ENCODE data around the gene REXO5. TPM values are rescaled to one million over a fixed set of nuclear protein-coding genes. Genes with fewer than 3 reads are reported as not detected.

The REXO5 gene
- total RNA-seq, 6 donors from 2014 or later: 2.1 to 12.7 (median 3.0) TPM

GRCh38 chr16:20867585-20867984 is 61.3 kb downstream of the REXO5 start:
- 68 to 82% methylated on average over 2 of the region's 2 CpGs for WGBS, 2 donors
- Histone ChIP-seq H3K4me1 (peaks cover 38 to 56% (median 49%) of the 10 kb centered on the region in 4 donors), H3K27ac (peak overlapping the region in 2 of 4 donors; percentile 1 to 8), H3K27me3 (no peaks in the 10 kb centered on the region), H3K36me3 (no peaks in the 10 kb centered on the region), H3K9me3 (no peaks in the 10 kb centered on the region), H3K4me3 (peak overlapping the region in 1 of 4 donors; percentile 20)
- no peak for TF ChIP-seq CTCF (IDR thresholded peaks at IDR 0.05)
- TF ChIP-seq POLR2AphosphoS5 (IDR thresholded peaks at IDR 0.05): no peak
- no peak for TF ChIP-seq POLR2A (IDR thresholded peaks at IDR 0.05)
- no peak for TF ChIP-seq EP300 (IDR thresholded peaks at IDR 0.05)
- ATAC-seq (ENCODE audit: low FRiP score in 2 of 2) (peak in 1 of 2 donors; percentile 61), DNase-seq (no peak)

GRCh38 chr16:20868890-20869289 is 62.6 kb downstream of the REXO5 start:
- H3K36me3 ChIP-seq: no peaks in the 10 kb centered on the region
- H3K27me3 ChIP-seq: no peaks in the 10 kb centered on the region
- peak; percentile 63 to 90 for DNase-seq
- no peak for TF ChIP-seq CTCF (IDR thresholded peaks at IDR 0.05)
- TF ChIP-seq EP300 (IDR thresholded peaks at IDR 0.05): no peak
- no peak for TF ChIP-seq POLR2A (IDR thresholded peaks at IDR 0.05)
- no peak for TF ChIP-seq POLR2AphosphoS5 (IDR thresholded peaks at IDR 0.05)
- peak overlapping the region in 1 of 4 donors; percentile 20 for H3K4me3 ChIP-seq
- peaks cover 39 to 63% (median 52%) of the 10 kb centered on the region in 4 donors for H3K4me1 ChIP-seq
- no peaks in the 10 kb centered on the region for H3K9me3 ChIP-seq
- peak; percentile 85 to 89 for ATAC-seq (ENCODE audit: low FRiP score in 2 of 2)
- peak overlapping the region; percentile 3 to 62 (median 26) for H3K27ac ChIP-seq
- 10 to 38% methylated on average over 2 to 3 of the region's 3 CpGs for WGBS, 2 donors

- Histone ChIP-seq H3K27me3 (no peaks in the 10 kb centered on the region), H3K27ac (peak overlapping the region; percentile 19 to 62 (median 40)), H3K36me3 (no peaks in the 10 kb centered on the region), H3K4me1 (peaks cover 51 to 75% (median 65%) of the 10 kb centered on the region in 4 donors), H3K9me3 (no peaks in the 10 kb centered on the region), H3K4me3 (no peak overlapping the region)
- 50 to 61% methylated on average over 2 of the region's 2 CpGs for WGBS, 2 donors
- no peak for ATAC-seq (ENCODE audit: low FRiP score in 2 of 2)
- no peak for DNase-seq
- TF ChIP-seq POLR2A (IDR thresholded peaks at IDR 0.05) (no peak), POLR2AphosphoS5 (IDR thresholded peaks at IDR 0.05) (no peak), CTCF (IDR thresholded peaks at IDR 0.05) (no peak), EP300 (IDR thresholded peaks at IDR 0.05) (no peak)
These were observed 63.9 kb downstream of the REXO5 start for GRCh38 chr16:20870122-20870820.

DNA sequence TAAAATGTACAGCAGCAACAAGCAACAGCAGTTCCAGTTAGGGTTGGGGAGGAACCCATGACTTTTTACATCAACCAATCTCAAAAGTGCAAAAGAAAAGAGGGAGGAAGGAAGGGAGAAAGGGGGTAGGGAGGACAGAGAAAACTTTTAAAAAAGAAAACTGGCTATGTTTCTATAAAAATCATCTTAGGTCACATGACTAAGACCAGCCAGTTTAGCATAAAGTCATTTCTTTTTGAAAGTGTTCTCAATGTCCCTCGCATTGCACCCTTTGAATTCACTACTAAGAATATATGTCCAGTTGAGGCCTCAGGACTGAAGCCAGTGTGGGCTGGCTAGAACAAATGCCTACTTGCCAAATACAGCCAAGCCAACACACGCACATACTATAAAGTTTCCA is 64.9 kb downstream of the REXO5 start:
- peak overlapping the region in 3 of 4 donors; percentile 12 to 56 (median 54) for H3K27ac ChIP-seq

More for the DNA sequence above, 64.9 kb downstream of the REXO5 start:
- Histone ChIP-seq H3K9me3 (no peaks in the 10 kb centered on the region), H3K36me3 (no peaks in the 10 kb centered on the region), H3K27me3 (no peaks in the 10 kb centered on the region), H3K4me3 (no peak overlapping the region), H3K4me1 (peaks cover 48 to 70% (median 57%) of the 10 kb centered on the region in 4 donors)
- WGBS, 2 donors: 64 to 69% methylated on average over 2 of the region's 2 CpGs
- ATAC-seq (ENCODE audit: low FRiP score in 2 of 2): no peak
- no peak for DNase-seq
- TF ChIP-seq POLR2AphosphoS5 (IDR thresholded peaks at IDR 0.05): no peak
- no peak for TF ChIP-seq EP300 (IDR thresholded peaks at IDR 0.05)
- TF ChIP-seq POLR2A (IDR thresholded peaks at IDR 0.05): no peak
- no peak for TF ChIP-seq CTCF (IDR thresholded peaks at IDR 0.05)

Measured in upper lobe of left lung (tissue), 6 donors.